Dermis microvascular lymphatic vessel endothelial cell (primary cell): ENCODE measurements around the gene DUSP16. TPM values are rescaled to one million over a fixed set of nuclear protein-coding genes. Genes with fewer than 3 reads are reported as not detected.
"Not testable (repeated sequence)": the region's sequence is repeated elsewhere in the genome, so short reads cannot be mapped to it uniquely, and the experiment has no call there.

Source experiments
- DNase-seq, 2 donors: peaks; one replicate each; pipeline versions ENCODE4 v3.0.0 to v3.0.0-alpha.2; 2010; ENCODE audit warnings: low read depth in 2 of 2
- total RNA-seq: library from RNA; depleted of rRNA; stranded (reverse); fragments of >200 nt; gene quantifications from 2 replicates; pipeline ENCODE4 v1.2.1, GENCODE V29; 2014

The DUSP16 gene
- total RNA-seq, 1 donor from 2014 or later: 6.2 TPM

- DNase-seq: no peak
Measured at GRCh38 chr12:12546314-12546772, 16.3 kb downstream of the DUSP16 start.

- no peak for DNase-seq
Measured at GRCh38 chr12:12543959-12544358, 18.7 kb downstream of the DUSP16 start.

- DNase-seq: no peak
Measured at GRCh38 chr12:12542964-12543363, 19.7 kb downstream of the DUSP16 start.

- no peak for DNase-seq
Measured at GRCh38 chr12:12542286-12542685, 20.4 kb downstream of the DUSP16 start.

DNA sequence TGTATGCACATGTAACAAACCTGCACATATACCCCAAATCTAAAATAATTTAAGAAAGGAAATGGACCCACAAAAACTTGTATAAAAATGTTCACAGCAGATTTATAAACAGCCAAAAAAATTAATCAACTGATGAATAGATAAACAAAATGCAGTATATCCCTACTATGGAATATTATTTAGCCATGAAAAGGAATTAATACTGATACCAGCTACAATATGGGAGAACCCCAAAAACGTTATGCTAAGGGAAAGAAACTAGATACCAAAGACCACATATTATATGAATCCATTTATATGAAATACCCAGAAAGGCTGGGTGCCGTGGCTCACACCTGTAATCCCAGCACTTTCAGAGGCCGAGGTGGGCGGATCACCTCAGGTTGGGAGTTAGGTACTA lies 20.9 kb downstream of the DUSP16 start:
- DNase-seq: no peak

GRCh38 chr12:12540261-12541013 lies 22.2 kb downstream of the DUSP16 start:
- no peak for DNase-seq

- DNase-seq: no peak
Measured at GRCh38 chr12:12539028-12539810, 23.4 kb downstream of the DUSP16 start.

DNA sequence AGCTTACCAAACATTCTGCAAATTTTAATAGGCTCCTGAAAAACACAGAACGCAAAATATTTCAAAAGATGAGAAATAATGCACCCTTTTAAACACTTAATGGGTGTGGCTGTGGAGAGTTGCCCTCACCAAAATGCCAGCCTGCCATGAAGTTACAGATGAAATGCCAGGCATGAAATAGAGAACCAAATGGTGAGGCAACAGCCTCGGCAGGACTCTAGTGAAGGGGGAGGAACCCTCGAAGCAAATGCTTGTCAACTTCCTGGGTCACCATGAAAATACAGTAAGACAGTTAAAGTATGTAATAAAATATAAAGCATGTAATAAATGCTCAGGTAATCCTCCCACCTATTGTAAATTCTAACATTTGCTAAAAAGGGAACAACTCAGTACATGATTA lies 24.1 kb downstream of the DUSP16 start:
- DNase-seq: no peak

GRCh38 chr12:12537421-12537820 lies 25.2 kb downstream of the DUSP16 start:
- DNase-seq: no peak

DNA sequence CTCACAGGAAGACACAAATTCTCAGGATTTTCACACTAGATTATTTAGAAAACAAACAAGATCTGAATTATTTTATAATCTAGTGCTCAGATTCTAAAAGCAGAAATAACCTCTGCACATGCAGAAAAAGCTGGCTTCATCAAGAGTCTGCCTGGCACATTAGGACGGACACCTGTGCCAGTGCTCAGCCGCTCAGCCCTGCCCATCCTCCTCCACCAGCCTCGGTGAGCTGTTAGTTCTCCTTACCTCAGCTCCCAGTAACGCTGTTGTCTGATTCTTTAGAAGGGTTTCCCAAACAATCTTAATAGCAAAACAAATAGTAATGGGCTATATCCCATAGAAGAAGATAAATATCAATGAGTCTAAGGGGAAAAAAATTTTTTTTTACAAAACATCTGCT lies 27.7 kb downstream of the DUSP16 start:
- DNase-seq: no peak

DNA sequence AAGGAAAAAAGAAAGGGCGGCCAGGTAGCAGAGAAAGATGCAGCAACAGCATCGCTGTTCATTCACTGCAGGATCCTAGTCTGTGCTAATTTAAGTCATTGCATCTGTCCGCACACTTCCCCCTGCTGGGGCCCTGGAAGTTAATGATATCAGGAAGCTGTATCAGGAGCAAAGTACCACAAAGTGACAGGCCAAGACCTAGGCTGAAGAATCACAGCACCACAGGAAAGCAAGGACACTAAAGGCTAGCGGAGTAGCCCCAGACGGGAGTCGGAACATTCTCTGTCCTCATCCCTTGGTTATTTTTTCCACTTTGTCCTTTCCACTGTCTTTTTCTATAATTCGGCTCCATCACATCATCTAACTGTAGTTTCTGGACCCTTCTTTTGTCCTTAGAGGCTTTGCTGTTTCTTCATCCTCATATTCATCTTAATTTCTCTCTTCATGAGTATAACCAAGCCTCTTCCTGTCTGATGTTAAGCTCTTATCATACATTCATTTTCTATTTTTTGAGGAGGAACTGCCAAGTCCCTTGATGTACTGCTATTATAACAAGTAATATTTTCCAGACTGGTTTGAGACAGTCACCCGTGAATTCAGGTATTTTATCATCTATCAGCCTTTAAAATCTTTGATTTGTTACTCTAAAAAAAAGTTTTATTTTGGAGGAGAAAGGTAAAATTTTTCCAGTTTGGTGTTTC lies 28.3 kb downstream of the DUSP16 start:
- DNase-seq: no peak

- DNase-seq: no peak
Measured at GRCh38 chr12:12533238-12533829, 29.3 kb downstream of the DUSP16 start.

GRCh38 chr12:12531194-12531593 lies 31.5 kb downstream of the DUSP16 start:
- DNase-seq: no peak

- no peak for DNase-seq
Measured at GRCh38 chr12:12529783-12530421, 32.8 kb downstream of the DUSP16 start.

DNA sequence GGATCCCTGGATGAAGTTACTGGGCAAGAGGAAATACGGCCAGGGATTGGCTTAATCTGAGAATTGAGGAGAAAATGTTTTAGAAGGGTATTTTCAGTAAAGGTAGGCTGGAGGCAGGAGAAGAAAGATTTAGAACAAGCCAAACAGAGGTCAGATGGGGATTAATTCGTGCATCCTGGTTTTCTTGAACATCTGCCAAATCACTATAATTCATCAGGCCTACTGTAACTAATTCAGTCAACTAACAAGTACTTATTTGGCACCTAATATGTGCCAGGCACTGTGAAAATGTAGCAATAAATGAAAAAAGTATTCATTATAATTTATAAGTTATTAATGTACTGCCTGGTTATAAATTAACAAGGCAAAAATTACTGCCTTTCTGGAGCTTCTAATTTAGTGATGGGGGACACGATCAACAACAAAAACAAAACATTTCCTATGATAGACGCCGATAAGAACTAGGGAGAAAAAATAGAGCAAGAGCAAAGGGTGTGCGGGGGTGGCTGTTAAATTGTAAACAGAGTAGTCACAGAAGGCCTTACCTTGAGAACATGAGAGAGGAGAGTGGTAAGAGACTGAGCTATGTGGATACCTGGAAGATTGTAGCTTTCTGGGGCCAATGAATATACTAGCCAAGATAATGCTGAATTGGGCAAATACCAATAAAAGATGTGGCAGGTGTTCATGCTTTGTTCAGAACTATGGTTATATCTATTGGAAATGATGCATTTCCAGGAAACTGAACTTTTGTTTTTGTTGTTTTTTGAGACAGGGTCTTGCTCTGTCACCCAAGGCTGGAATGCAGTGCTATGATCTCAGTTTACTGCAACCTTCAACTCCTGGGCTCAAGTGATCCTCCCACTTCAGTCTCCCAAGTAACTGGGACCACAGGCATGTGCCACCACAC lies 34.0 kb downstream of the DUSP16 start:
- DNase-seq: peak; percentile 17 to 54

GRCh38 chr12:12527820-12528296 lies 34.8 kb downstream of the DUSP16 start:
- DNase-seq: no peak

DNA sequence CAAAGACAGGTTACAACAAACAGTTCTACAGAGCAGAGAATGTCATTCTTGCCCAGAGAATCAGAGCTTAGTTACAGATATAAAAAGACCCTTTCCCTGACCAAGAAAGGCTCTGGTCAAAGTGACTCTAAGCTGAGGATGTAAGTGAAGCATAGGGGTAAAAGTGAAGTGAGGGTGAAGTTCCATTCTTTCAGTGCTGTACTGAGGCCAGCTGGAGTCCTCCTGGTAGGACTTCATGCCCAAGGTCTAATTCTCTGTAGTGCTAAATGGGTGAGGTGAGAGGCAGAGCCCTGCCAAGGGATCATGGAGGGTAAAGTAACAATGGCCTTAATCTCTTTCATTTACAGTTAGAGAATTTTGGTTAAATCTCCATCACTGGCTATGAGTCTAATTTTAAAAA lies 38.5 kb downstream of the DUSP16 start:
- DNase-seq: no peak

DNA sequence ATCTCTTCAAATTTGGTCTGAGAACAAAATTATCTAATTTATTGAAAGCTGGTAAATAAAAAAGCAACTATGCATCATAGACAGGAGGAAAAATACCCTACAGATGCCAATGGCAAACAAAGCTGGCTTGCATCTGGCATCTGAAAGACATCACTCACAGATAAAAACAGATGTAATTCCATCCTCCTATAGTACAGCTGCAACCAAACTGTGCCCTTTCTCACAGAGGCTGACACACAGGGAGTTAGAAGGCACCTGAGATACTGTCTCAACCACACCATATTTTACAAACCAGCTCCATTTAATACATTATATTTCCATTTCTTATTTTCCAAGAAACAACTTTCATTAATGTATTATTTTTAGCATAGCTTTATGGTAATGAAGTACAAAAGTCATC lies 39.4 kb downstream of the DUSP16 start:
- DNase-seq: no peak

DNA sequence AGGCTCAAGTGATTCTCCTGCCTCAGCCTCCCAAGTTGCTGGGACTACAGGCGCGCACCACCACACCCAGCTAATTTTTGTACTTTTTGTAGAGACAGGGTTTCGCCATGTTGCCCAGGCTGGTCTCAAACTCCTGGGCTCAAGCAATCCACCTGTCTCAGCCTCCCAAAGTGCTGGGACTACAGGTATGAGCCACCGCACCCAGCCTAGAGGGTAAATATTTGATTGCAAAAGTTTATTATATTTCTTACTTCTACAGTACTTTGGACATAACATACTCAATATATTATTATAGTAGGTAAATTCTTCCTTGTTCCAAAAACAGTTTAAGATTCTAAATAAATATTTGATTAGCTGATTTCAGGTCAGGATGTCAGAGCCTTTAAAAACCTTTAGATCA lies 40.0 kb downstream of the DUSP16 start:
- not testable (repeated sequence) for DNase-seq

DNA sequence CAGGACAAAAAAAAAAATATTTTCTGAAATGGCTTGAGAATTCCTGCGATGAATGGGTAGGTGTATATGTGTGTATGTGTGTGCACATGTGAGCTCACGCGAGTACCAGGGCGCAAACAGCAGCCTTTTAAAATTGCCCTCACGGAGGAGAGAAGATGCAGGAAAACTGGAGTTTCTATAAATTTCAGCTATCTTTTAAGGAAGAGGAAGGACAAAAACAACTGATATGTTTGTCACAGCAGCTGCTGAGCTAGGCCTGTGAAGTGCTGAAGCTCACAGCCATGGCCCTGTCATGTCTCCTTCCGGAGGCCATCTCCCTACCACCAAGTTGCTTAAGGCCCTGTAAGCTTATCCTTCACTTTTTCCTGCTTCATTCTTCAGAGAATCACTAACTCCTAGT lies 40.8 kb downstream of the DUSP16 start:
- no peak for DNase-seq
